Left kidney (tissue), 8 donors: ENCODE results near the gene ABCD1. TPM values are rescaled to one million over a fixed set of nuclear protein-coding genes. Genes with fewer than 3 reads are reported as not detected.
A peak's percentile ranks its signal among the peaks of the same experiment; 100 is the strongest.
"Not testable (repeated sequence)": the region's sequence is repeated elsewhere in the genome, so short reads cannot be mapped to it uniquely, and the experiment has no call there.

Experiments used
- DNase-seq: peaks from one replicate; pipeline ENCODE4 v3.0.0-alpha.2; 2013
- long read RNA-seq, 8 donors: transcript quantifications; one replicate each; lab custom pipeline, GENCODE V29; 2026
- polyA plus RNA-seq: library from polyadenylated mRNA; unstranded; fragments of 120-200 nt; gene quantifications from one replicate; pipeline ENCODE4 v1.2.1, GENCODE V29; 2013; ENCODE audit not compliant: insufficient read length

ABCD1 gene
- 6.4 TPM for polyA plus RNA-seq
- long read RNA-seq, donor 1, partial matches to known transcripts = 0 of 1 reads
- long read RNA-seq, donor 1, other reads (novel, unspliced or antisense) = 0 of 1 reads
- long read RNA-seq, donor 2, partial matches to known transcripts = 0 of 2 reads
- long read RNA-seq, donor 2, other reads (novel, unspliced or antisense) = 0 of 2 reads
- long read RNA-seq, donor 3, partial matches to known transcripts = 0 of 1 reads
- long read RNA-seq, donor 3, other reads (novel, unspliced or antisense) = 0 of 1 reads
- long read RNA-seq, donor 4 = 0 reads
- long read RNA-seq, donor 5 = 0 reads
- long read RNA-seq, donor 6, partial matches to known transcripts = 7 of 8 reads
- long read RNA-seq, donor 6, other reads (novel, unspliced or antisense) = 0 of 8 reads
- long read RNA-seq, donor 7 = 0 reads
- long read RNA-seq, donor 8, partial matches to known transcripts = 0 of 1 reads
- long read RNA-seq, donor 8, other reads (novel, unspliced or antisense) = 0 of 1 reads

- DNase-seq = peak; percentile 83
These were observed at the start of gene ABCD1, which contains the start of gene BCAP31 for GRCh38 chrX:153724252-153725038. Gene ABCD1, plus strand, starts transcription at chrX:153724856. Its CDS starts 411 bp downstream, at chrX:153725267. Gene BCAP31, minus strand, starts transcription at chrX:153724387. Its CDS starts 1,143 bp downstream, at chrX:153723244.

DNA sequence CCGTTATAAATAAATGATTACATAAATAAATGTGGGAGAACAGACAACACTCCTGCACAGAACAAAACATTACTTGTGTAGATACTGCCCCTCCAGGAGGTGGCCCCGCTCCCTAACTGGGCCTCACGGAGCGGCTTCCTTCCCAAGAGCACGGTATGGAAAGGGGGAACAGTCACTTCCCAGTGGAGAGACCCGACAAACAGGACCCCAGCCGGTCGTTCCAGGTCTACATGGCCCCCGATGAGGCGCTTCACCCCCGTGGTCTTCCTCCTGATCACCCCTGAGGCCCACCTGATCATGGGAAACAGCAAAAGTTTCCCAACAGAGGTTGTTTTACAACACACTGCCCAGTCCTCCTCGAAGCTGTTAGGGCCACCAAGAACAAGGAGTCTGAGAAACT, 43.5 kb upstream of the ABCD1 start:
- DNase-seq = no peak

GRCh38 chrX:153683486-153683885, 41.2 kb upstream of the ABCD1 start:
- DNase-seq = not testable (repeated sequence)

DNA sequence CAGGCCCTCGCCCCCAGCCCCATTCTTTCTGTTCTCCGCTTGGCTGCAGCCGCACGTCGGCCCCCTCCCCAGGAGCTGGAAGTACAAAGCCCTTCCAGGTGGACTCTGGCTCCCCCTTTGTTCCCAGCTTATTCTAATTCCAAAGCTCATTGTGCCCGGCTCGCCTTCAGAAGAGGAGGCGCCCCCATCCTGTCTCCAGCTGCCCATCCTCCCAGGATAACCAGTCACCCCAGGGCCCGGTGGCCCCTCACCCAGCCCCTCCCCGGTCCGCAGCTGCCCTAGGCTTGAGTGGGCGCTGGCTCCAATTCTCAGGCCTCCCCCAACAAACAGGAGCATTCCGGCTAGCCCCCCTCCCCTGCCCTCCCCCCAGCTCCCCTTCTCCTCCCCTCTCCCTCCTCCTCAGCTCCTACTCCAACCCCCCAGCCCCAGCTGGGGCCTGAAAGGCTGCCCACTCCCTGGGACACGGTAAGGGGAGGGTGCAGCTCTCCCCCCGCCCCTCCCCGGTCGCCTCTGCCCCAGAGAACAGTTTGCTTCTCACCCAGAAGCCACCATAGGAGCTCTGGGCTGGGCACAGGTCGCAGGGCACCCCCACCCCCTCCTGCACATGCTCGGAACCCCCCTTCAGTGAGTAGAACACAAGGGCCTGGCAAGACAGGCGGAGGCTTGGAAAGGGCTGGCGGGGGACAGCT, 40.0 kb upstream of the ABCD1 start:
- DNase-seq = no peak

- no peak for DNase-seq
These were observed 39.5 kb upstream of the ABCD1 start for GRCh38 chrX:153685156-153685536.

GRCh38 chrX:153685751-153686696, 38.6 kb upstream of the ABCD1 start:
- no peak for DNase-seq

- DNase-seq = no peak
These were observed 37.9 kb upstream of the ABCD1 start for GRCh38 chrX:153686711-153687110.

DNA sequence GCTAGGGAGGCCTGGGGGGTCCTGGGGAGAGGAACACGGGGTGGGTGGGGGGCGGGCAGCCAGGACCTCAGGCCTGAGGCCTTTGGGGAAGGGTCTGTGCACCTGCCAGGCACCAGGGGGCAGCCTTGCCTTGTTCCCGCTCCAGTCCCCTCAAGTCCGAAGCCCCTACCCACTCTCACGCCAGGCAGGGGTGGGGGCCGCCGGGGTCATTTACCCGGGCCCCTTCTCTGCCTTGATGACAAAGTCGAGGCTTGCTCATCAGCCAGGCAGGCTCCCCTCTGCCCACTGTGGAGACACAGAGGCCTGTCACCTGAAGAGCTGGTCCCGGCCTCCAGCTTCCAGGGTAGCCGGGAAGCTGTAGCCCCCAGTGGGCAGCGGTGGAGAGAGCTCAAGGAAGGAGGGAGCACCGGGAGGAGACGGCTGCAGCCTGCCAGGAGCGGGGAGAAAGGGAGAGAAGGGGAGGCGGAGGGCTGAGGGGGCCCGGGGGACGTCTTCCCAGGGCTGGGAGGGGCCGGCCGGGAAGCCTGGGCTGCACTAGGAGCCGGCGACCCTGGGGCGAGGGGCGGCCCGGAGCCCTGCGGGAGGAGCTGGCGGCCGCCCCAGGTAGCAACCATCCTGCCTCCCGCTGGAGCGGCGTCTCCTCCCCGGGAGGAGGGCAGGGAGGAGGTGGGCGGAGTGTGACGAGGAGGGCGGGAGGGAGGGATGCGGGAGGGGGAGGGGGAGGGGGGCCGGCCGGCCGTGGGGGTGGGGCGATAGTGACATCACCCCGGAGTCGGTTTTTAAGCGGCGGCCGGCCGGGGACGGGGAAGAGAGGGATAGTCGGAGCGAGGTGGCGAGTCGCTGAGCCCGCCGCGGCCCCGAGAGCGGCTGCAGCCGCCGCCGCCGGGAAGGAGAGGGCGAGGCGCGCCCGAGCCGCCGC, 37.3 kb upstream of the ABCD1 start, which contains the start of gene SLC6A8:
Gene SLC6A8 (plus strand): TSS at position 806 of the 919 bp plus-strand sequence. CDS start 649 bp downstream, outside the sequence.
- DNase-seq = no peak

GRCh38 chrX:153688071-153688470, 36.6 kb upstream of the ABCD1 start:
- no peak for DNase-seq

DNA sequence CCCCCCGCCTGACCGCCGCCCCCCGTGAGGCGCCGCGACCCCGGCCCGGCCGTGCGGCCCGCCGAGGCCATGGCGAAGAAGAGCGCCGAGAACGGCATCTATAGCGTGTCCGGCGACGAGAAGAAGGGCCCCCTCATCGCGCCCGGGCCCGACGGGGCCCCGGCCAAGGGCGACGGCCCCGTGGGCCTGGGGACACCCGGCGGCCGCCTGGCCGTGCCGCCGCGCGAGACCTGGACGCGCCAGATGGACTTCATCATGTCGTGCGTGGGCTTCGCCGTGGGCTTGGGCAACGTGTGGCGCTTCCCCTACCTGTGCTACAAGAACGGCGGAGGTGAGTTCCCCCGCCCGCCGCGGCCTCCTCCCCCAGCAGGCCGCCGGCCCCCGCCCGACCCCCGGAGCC, 36.1 kb upstream of the ABCD1 start:
- no peak for DNase-seq

- no peak for DNase-seq
These were observed 35.6 kb upstream of the ABCD1 start for GRCh38 chrX:153688911-153689590.

GRCh38 chrX:153689654-153690465, 34.8 kb upstream of the ABCD1 start:
- DNase-seq = no peak

DNA sequence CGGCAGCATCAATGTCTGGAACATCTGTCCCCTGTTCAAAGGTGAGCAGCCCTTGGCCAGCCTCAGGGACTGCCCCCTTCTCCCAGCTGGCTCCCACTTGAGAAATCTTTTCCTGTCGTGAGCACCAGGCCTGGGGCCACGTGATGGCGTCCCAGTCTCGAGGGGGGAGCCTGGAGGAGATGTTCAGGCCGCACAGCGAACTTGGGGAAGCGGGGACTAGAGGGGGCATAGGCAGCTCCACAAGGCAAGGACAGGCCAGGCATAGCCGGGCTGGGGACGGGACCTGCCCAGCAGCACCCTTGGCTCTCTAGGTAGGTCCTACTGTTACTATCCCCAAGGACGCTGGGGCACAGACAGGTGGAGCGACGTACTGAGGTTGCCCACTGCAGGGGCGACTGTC, 34.2 kb upstream of the ABCD1 start:
- no peak for DNase-seq

DNA sequence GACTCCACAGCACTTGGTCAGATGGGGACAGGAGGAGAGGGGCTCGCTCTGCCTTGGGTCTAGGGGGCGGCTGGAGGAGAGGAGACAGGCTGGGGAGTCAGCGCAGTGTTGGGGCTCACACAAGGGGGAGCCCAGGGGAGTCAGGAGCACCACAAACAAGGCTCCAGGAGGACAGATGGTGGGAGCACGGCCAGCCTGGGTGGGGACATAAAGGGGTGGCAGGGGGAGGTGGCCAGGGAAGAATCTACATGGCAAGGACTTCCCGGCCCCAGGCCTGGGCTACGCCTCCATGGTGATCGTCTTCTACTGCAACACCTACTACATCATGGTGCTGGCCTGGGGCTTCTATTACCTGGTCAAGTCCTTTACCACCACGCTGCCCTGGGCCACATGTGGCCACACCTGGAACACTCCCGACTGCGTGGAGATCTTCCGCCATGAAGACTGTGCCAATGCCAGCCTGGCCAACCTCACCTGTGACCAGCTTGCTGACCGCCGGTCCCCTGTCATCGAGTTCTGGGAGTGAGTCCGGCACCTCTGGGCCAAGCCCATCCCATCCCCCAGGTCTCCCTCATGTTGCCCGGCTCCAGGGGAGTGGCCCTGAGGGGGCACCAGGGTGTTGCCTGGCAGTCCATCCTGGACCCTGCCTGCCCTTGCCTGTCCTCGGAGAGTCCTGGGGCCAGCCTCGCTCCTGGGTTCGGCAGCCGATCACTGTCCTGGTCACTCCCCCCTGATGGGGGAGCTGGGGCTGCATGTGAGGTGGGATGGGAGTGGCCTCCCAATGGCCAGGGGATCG, 33.4 kb upstream of the ABCD1 start:
- DNase-seq = not testable (repeated sequence)

GRCh38 chrX:153692003-153692402, 32.7 kb upstream of the ABCD1 start:
- no peak for DNase-seq

- DNase-seq = no peak
These were observed 32.0 kb upstream of the ABCD1 start for GRCh38 chrX:153692611-153693156.
